SK-N-SH (cell line): Measurements from ENCODE around the gene SH3D19.

ENCODE experiments used
- CTCF ChIP-seq: fragments of 200-600 bp; sonication (generic); IDR thresholded peaks from 2 replicates; pipeline ENCODE4 v1.6.1; 2017; ENCODE audit warnings: antibody characterized with exemption, mild to moderate bottlenecking, moderate library complexity
- ELF1 ChIP-seq: IDR thresholded peaks from 2 replicates; pipeline ENCODE4 v1.4.0; 2012
- GABPA ChIP-seq: IDR thresholded peaks from 2 replicates; pipeline ENCODE4 v1.4.0; 2012; ENCODE audit warnings: low read depth, mild to moderate bottlenecking
- RAD21 ChIP-seq: IDR thresholded peaks from 2 replicates; pipeline ENCODE4 v1.6.1; 2012; ENCODE audit warnings: mild to moderate bottlenecking, low read length
- TAF1 ChIP-seq: IDR thresholded peaks from 2 replicates; pipeline ENCODE4 v1.6.1; 2012; ENCODE audit warnings: low read depth, mild to moderate bottlenecking, low read length, moderate library complexity, borderline replicate concordance
- ZBTB33 ChIP-seq: IDR thresholded peaks from 2 replicates; pipeline ENCODE4 v1.4.0; 2012; ENCODE audit warnings: low read depth, borderline replicate concordance

GRCh38 chr4:151110236-151110635, 215.2 kb downstream of the SH3D19 start:
- TF ChIP-seq TAF1 (no peak), GABPA (no peak), RAD21 (no peak), ZBTB33 (no peak), ELF1 (no peak), CTCF (no peak)
